ENCODE measurements around the gene ARFGEF2.

DNA sequence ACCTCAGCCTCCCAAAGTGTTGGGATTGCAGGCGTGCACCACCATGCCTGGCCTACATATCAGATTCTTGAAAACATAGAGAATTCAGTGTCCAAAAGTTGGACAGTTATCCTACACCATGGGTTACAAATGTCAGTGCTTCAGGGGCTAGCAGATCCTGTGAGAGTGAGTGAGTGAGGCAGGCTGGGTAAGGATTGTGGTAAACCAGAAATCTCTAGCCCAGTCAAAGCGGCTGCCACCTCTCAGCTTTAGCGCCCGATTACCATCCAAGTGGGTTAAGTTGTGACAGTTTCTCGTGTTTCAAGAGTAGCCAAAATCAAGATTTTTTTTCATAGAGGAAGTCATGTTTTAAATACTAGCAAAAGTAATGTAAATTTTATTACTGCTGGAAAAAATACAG lies 102.7 kb downstream of the ARFGEF2 start:
- TF ChIP-seq POLR2A (IDR thresholded peaks at IDR 0.05) (no peak), EP300 (IDR thresholded peaks at IDR 0.05) (no peak)
- TF ChIP-seq, protein P1, sequence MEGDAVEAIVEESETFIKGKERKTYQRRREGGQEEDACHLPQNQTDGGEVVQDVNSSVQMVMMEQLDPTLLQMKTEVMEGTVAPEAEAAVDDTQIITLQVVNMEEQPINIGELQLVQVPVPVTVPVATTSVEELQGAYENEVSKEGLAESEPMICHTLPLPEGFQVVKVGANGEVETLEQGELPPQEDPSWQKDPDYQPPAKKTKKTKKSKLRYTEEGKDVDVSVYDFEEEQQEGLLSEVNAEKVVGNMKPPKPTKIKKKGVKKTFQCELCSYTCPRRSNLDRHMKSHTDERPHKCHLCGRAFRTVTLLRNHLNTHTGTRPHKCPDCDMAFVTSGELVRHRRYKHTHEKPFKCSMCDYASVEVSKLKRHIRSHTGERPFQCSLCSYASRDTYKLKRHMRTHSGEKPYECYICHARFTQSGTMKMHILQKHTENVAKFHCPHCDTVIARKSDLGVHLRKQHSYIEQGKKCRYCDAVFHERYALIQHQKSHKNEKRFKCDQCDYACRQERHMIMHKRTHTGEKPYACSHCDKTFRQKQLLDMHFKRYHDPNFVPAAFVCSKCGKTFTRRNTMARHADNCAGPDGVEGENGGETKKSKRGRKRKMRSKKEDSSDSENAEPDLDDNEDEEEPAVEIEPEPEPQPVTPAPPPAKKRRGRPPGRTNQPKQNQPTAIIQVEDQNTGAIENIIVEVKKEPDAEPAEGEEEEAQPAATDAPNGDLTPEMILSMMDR (IDR thresholded peaks at IDR 0.05) = no peak
